HG02970 (cell line): ENCODE data around the gene NCOA6.

Source experiments
- ATAC-seq: cut with Tn5 transposase; IDR thresholded peaks from one replicate; pipeline ENCODE4 v1.9.1; 2021; ENCODE audit warnings: mild to moderate bottlenecking, moderate library complexity, moderate number of reproducible peaks; ENCODE audit not compliant: unreplicated experiment, low FRiP score

NCOA6 gene

DNA sequence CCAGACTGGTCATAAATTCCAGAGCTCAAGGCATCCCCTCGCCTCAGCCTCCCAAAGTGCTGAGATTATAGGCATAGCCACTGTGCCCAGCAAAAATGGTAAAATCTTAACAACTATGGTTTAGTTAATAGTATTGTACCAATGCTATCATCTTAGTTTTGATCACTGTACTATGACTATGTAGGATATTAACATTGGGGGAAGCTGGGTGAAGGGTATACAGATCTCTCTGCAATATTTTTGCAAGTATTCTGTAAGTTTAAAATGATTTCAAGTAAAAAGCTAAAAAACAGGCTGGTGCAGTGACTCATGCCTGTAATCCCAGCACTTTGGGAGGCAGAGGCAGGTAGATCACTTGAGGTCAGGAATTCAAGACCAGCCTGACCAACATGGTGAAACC lies 156.4 kb downstream of the NCOA6 start:
- no peak for ATAC-seq
